PC-3 (cell line): ENCODE results near the gene STXBP6. TPM values are rescaled to one million over a fixed set of nuclear protein-coding genes. Genes with fewer than 3 reads are reported as not detected.

ENCODE experiments used
- ATAC-seq: fragments of 200-7000 bp; cut with Tn5 transposase; 2 replicates; pipeline ENCODE4 v1.9.1; 2020; ENCODE audit warnings: mild to moderate bottlenecking, moderate library complexity
- BruUV-seq: library from RNA; stranded (reverse); fragments of 400-500 nt; replicated peaks from 2 replicates; lab custom pipeline; 2021; lab: Mats Ljungman, UMichigan
- CTCF ChIA-PET: fragments of 300-600 bp; sonication (Branson Sonifier 250); formaldehyde crosslinking; loops from one replicate; lab custom pipeline; 2022; ENCODE audit warnings: antibody characterized with exemption; lab: Charles Lee
- POLR2A ChIA-PET: fragments of 300-600 bp; sonication (Branson Sonifier 250); formaldehyde crosslinking; loops from one replicate; lab custom pipeline; 2022; ENCODE audit warnings: antibody characterized with exemption; ENCODE audit not compliant: unreplicated experiment; lab: Charles Lee
- DNase-seq: peaks from one replicate; pipeline ENCODE4 v3.0.0-alpha.2; 2015
- H2AFZ ChIP-seq: fragments of 300-600 bp; sonication (generic); 2 replicates; pipeline ENCODE4 v1.6.0; 2016; ENCODE audit warnings: antibody characterized with exemption, low read length
- H3F3A ChIP-seq: fragments of 300-600 bp; sonication (generic); one replicate; pipeline ENCODE4 v1.6.0; 2017; ENCODE audit warnings: antibody characterized with exemption, low read length, control low read depth, mild to moderate bottlenecking; ENCODE audit not compliant: unreplicated experiment
- H3K27ac ChIP-seq: fragments of 300-600 bp; sonication (generic); 2 replicates; pipeline ENCODE4 v1.5.1; 2016; ENCODE audit warnings: mild to moderate bottlenecking, low read length
- H3K27me3 ChIP-seq: fragments of 300-600 bp; sonication (generic); 2 replicates; pipeline ENCODE4 v1.6.1; 2016; ENCODE audit warnings: low read length, mixed read lengths
- H3K36me3 ChIP-seq: fragments of 300-600 bp; sonication (generic); 2 replicates; pipeline ENCODE4 v1.6.1; 2016; ENCODE audit warnings: low read depth, mixed run types, low read length, mixed read lengths
- H3K4me1 ChIP-seq: fragments of 300-600 bp; sonication (generic); 2 replicates; pipeline ENCODE4 v1.5.1; 2016; ENCODE audit warnings: low read length; ENCODE audit not compliant: insufficient read depth
- H3K4me2 ChIP-seq: fragments of 300-600 bp; sonication (generic); 2 replicates; pipeline ENCODE4 v1.6.0; 2016; ENCODE audit warnings: low read length
- H3K4me3 ChIP-seq: fragments of 300-600 bp; sonication (generic); 2 replicates; pipeline ENCODE4 v1.5.1; 2016; ENCODE audit warnings: mild to moderate bottlenecking, low read length, mixed read lengths
- H3K79me2 ChIP-seq: fragments of 300-600 bp; sonication (generic); 2 replicates; pipeline ENCODE4 v1.6.1; 2017; ENCODE audit warnings: low read length, mixed read lengths
- H3K9ac ChIP-seq: fragments of 300-600 bp; sonication (generic); 2 replicates; pipeline ENCODE4 v1.6.0; 2016; ENCODE audit warnings: mild to moderate bottlenecking, low read length
- H3K9me2 ChIP-seq: fragments of 300-600 bp; sonication (generic); replicated peaks from 2 replicates; pipeline ENCODE4 v1.6.1; 2016; ENCODE audit warnings: mixed run types, low read length, mixed read lengths
- H3K9me3 ChIP-seq: fragments of 300-600 bp; sonication (generic); 2 replicates; pipeline ENCODE4 v1.6.1; 2016; ENCODE audit warnings: low read length, mixed read lengths
- H4K20me1 ChIP-seq: fragments of 300-600 bp; sonication (generic); 2 replicates; pipeline ENCODE4 v1.6.1; 2016; ENCODE audit warnings: low read length, mixed read lengths
- CTCF ChIP-seq: fragments of 300-600 bp; sonication (generic); conservative IDR thresholded peaks from 2 replicates; pipeline ENCODE4 v1.5.1; 2017; ENCODE audit warnings: antibody characterized with exemption, low read depth, mild to moderate bottlenecking, low read length
- EZH2 ChIP-seq: fragments of 300-600 bp; sonication (generic); IDR thresholded peaks from one replicate; pipeline ENCODE4 v1.6.1; 2017; ENCODE audit warnings: antibody characterized with exemption, mild to moderate bottlenecking, low read length; ENCODE audit not compliant: unreplicated experiment
- EZH2phosphoT487 ChIP-seq: fragments of 300-600 bp; sonication (generic); IDR thresholded peaks from 2 replicates; pipeline ENCODE4 v1.6.1; 2018; ENCODE audit warnings: mild to moderate bottlenecking, antibody characterized with exemption, low read length, borderline replicate concordance
- intact Hi-C: fragments of 100-400 bp; cut with micrococcal nuclease; formaldehyde crosslinking; loops from 2 replicates; pipeline ENCODE4 v1.9.0; 2023
- total RNA-seq: library from RNA; depleted of rRNA; stranded (reverse); fragments of >200 nt; gene quantifications from 2 replicates; pipeline ENCODE4 v1.2.3, GENCODE V29; 2014

STXBP6 gene
- total RNA-seq, 1 experiment from 2014 or later: 0.40 TPM

- H3K4me2 ChIP-seq: no peak overlapping the region
- H3K9me3 ChIP-seq: no peaks in the 10 kb centered on the region
- no peak overlapping the region for H3K27ac ChIP-seq
- H3K79me2 ChIP-seq: no peaks in the 10 kb centered on the region
- DNase-seq (no peak), ATAC-seq (no peak)
- no peak overlapping the region for H3K9ac ChIP-seq
- BruUV-seq: no TSS peak
- POLR2A ChIA-PET: no interaction called here
- H2AFZ ChIP-seq: no peak overlapping the region
- no peaks in the 10 kb centered on the region for H3F3A ChIP-seq
- no peaks in the 10 kb centered on the region for H3K27me3 ChIP-seq
- H4K20me1 ChIP-seq: no peaks in the 10 kb centered on the region
- no peak overlapping the region for H3K4me3 ChIP-seq
- CTCF ChIA-PET: no interaction called here
- H3K9me2 ChIP-seq: no peaks in the 10 kb centered on the region
- no peaks in the 10 kb centered on the region for H3K4me1 ChIP-seq
- no peaks in the 10 kb centered on the region for H3K36me3 ChIP-seq
- no peak for TF ChIP-seq CTCF
- no peak for TF ChIP-seq EZH2phosphoT487
- no peak for TF ChIP-seq EZH2
- intact Hi-C loops: no loop called here
Observed at GRCh38 chr14:24850072-24850471, 199.9 kb downstream of the STXBP6 start.

GRCh38 chr14:24849471-24849870, 200.5 kb downstream of the STXBP6 start:
- no peak overlapping the region for H3K4me2 ChIP-seq
- H3K4me1 ChIP-seq: no peaks in the 10 kb centered on the region
- H4K20me1 ChIP-seq: no peaks in the 10 kb centered on the region
- no peaks in the 10 kb centered on the region for H3F3A ChIP-seq
- H3K9me3 ChIP-seq: no peaks in the 10 kb centered on the region
- H3K27me3 ChIP-seq: no peaks in the 10 kb centered on the region
- no peaks in the 10 kb centered on the region for H3K36me3 ChIP-seq
- ATAC-seq (no peak), DNase-seq (no peak)
- no peak overlapping the region for H3K27ac ChIP-seq
- no TSS peak for BruUV-seq
- H3K9ac ChIP-seq: no peak overlapping the region
- no peaks in the 10 kb centered on the region for H3K9me2 ChIP-seq
- no peak overlapping the region for H2AFZ ChIP-seq
- intact Hi-C loops: no loop called here
- H3K4me3 ChIP-seq: no peak overlapping the region
- H3K79me2 ChIP-seq: no peaks in the 10 kb centered on the region
- no peak for TF ChIP-seq EZH2phosphoT487
- TF ChIP-seq EZH2: no peak
- no peak for TF ChIP-seq CTCF
- POLR2A ChIA-PET: no interaction called here
- CTCF ChIA-PET: no interaction called here

- no peaks in the 10 kb centered on the region for H3K4me1 ChIP-seq
- ATAC-seq: no peak
- H4K20me1 ChIP-seq: no peaks in the 10 kb centered on the region
- no peaks in the 10 kb centered on the region for H3K36me3 ChIP-seq
- H3K9me2 ChIP-seq: no peaks in the 10 kb centered on the region
- H3K27me3 ChIP-seq: no peaks in the 10 kb centered on the region
- no peaks in the 10 kb centered on the region for H3F3A ChIP-seq
- no peak overlapping the region for H2AFZ ChIP-seq
- BruUV-seq: no TSS peak
- no peak overlapping the region for H3K27ac ChIP-seq
- DNase-seq: peak; percentile 9
- H3K9ac ChIP-seq: no peak overlapping the region
- intact Hi-C loops: no loop called here
- CTCF ChIA-PET: no interaction called here
- no peak overlapping the region for H3K4me2 ChIP-seq
- no peaks in the 10 kb centered on the region for H3K9me3 ChIP-seq
- no peaks in the 10 kb centered on the region for H3K79me2 ChIP-seq
- TF ChIP-seq EZH2: no peak
- TF ChIP-seq EZH2phosphoT487: no peak
- no peak for TF ChIP-seq CTCF
- no peak overlapping the region for H3K4me3 ChIP-seq
- POLR2A ChIA-PET: no interaction called here
Observed at GRCh38 chr14:24848102-24848790, 201.7 kb downstream of the STXBP6 start.
